SU-DHL-6 (cell line): ENCODE measurements around the gene THRAP3.

ENCODE experiments used
- CTCF ChIP-seq: fragments of 200-600 bp; sonication (generic); IDR thresholded peaks from one replicate; pipeline ENCODE4 v1.5.1; 2017; ENCODE audit warnings: antibody characterized with exemption, mild to moderate bottlenecking, low read length, moderate library complexity; ENCODE audit not compliant: insufficient read depth, poor library complexity, severe bottlenecking
- EZH2phosphoT487 ChIP-seq: fragments of 200-600 bp; sonication (generic), shearing (Covaris generic); conservative IDR thresholded peaks from 2 replicates; pipeline ENCODE4 v1.6.1; 2018; ENCODE audit warnings: mild to moderate bottlenecking, antibody characterized with exemption, low read length, moderate library complexity, mixed read lengths

- TF ChIP-seq CTCF (no peak), EZH2phosphoT487 (no peak)
Observed at GRCh38 chr1:36198641-36199040, 25.6 kb upstream of the THRAP3 start.
